GM12878 (cell line): Measurements from ENCODE around the gene TMTC1.

Experiments
- CREB1 ChIP-seq: IDR thresholded peaks from 2 replicates; pipeline ENCODE4 v1.6.1; 2012; ENCODE audit warnings: low read depth, mild to moderate bottlenecking, inconsistent platforms
- CTCF ChIP-seq, 3 experiments: IDR thresholded peaks in 2 of 3; conservative IDR thresholded peaks in 1 of 3; 2 replicates each; pipeline ENCODE4 v1.5.1; 2011; ENCODE audit warnings: low read depth in 3 of 3, low read length in 3 of 3, mild to moderate bottlenecking in 3 of 3, control low read depth in 2 of 3, moderate library complexity in 2 of 3, inconsistent platforms in 1 of 3, mixed read lengths in 1 of 3; ENCODE audit not compliant: control insufficient read depth in 2 of 3, insufficient read depth in 1 of 3; ENCODE audit errors: extremely low read depth in 1 of 3
- MXI1 ChIP-seq: fragments of 150-350 bp; IDR thresholded peaks from 2 replicates; pipeline ENCODE4 v1.6.1; 2011; ENCODE audit warnings: low read depth, mild to moderate bottlenecking, inconsistent platforms, low read length, improper control_type of control experiment

GRCh38 chr12:29751676-29752075 lies 32.1 kb downstream of the TMTC1 start:
- TF ChIP-seq CREB1, result no peak
- TF ChIP-seq MXI1, result no peak
- no peak for TF ChIP-seq CTCF (IDR thresholded peaks at IDR 0.05 in 2 of 3, conservative IDR thresholded peaks at IDR 0.05 in 1 of 3; ENCODE audit: control insufficient read depth in 2 of 3, extremely low read depth in 1 of 3, insufficient read depth in 1 of 3, low read depth in 3 of 3, low read length in 3 of 3)
